ENCODE data around the gene LRRC8D. TPM values are rescaled to one million over a fixed set of nuclear protein-coding genes. Genes with fewer than 3 reads are reported as not detected.
A peak's percentile ranks its signal among the peaks of the same experiment; 100 is the strongest.

Gene LRRC8D
- total and polyA plus RNA-seq, 9 of the 15 experiments (the other 6 are each of a cell fraction or from before 2014, with no cell fraction given) = 3.4 to 53.9 (median 15.9) TPM

GRCh38 chr1:89823679-89824292 lies 3.0 kb downstream of the LRRC8D start (continued):
- TF ChIP-seq MBD1 (CRISPR knock-in tag; IDR thresholded peaks at IDR 0.05) (no peak), TAF1 (IDR thresholded peaks at IDR 0.05; ENCODE audit: control insufficient read depth, extremely low read depth, insufficient read depth, low read length, severe bottlenecking) (no peak), MTA1 (IDR thresholded peaks at IDR 0.05; ENCODE audit: borderline replicate concordance) (peak; percentile 60; the same call in 1 of the 2 replicates), SMC3 (conservative IDR thresholded peaks at IDR 0.05; ENCODE audit: insufficient read depth, low read depth, low read length) (no peak; the same call in 1 of the 2 replicates), POU5F1 (IDR thresholded peaks at IDR 0.05; ENCODE audit: borderline replicate concordance, low read depth, low read length, partially characterized antibody) (no peak), ZNF518B (CRISPR knock-in tag; IDR thresholded peaks at IDR 0.05) (no peak), SAFB (IDR thresholded peaks at IDR 0.05; ENCODE audit: borderline replicate concordance, low read depth, low read length) (no peak), HDAC2 (IDR thresholded peaks at IDR 0.05) (no peak; the same call in none of the 2 replicates), ZSCAN32 (CRISPR knock-in tag; IDR thresholded peaks at IDR 0.05) (no peak), ZNF780A (CRISPR knock-in tag; IDR thresholded peaks at IDR 0.05) (no peak), BRF1 (IDR thresholded peaks at IDR 0.05; ENCODE audit: borderline replicate concordance, extremely low read depth, insufficient read length) (no peak), PHF21A (IDR thresholded peaks at IDR 0.05; ENCODE audit: borderline replicate concordance, low read depth) (no peak), ZNF445 (CRISPR knock-in tag; IDR thresholded peaks at IDR 0.05; ENCODE audit: low read depth) (no peak), PURB (CRISPR knock-in tag; IDR thresholded peaks at IDR 0.05; ENCODE audit: low read depth) (no peak), NR2C2 (CRISPR knock-in tag; IDR thresholded peaks at IDR 0.05) (no peak), NR2C2 (tag; IDR thresholded peaks at IDR 0.05) (0 out of 2 replicates have a peak, but pooled peaks have one; percentile 21), MAFG (tag; conservative IDR thresholded peaks at IDR 0.05) (no peak), CEBPB (tag; IDR thresholded peaks at IDR 0.05) (no peak), SRSF1 (IDR thresholded peaks at IDR 0.05; ENCODE audit: low read depth, low read length) (no peak), CREB1 (IDR thresholded peaks at IDR 0.05) (peak; percentile 60; the same call in 1 of the 2 replicates), CREB1 (CRISPR knock-in tag; IDR thresholded peaks at IDR 0.05) (no peak)
- TF ChIP-seq, protein P1, sequence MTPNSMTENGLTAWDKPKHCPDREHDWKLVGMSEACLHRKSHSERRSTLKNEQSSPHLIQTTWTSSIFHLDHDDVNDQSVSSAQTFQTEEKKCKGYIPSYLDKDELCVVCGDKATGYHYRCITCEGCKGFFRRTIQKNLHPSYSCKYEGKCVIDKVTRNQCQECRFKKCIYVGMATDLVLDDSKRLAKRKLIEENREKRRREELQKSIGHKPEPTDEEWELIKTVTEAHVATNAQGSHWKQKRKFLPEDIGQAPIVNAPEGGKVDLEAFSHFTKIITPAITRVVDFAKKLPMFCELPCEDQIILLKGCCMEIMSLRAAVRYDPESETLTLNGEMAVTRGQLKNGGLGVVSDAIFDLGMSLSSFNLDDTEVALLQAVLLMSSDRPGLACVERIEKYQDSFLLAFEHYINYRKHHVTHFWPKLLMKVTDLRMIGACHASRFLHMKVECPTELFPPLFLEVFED (CRISPR knock-in tag; conservative IDR thresholded peaks at IDR 0.05) = no peak
